NCI-H2171 (cell line): ENCODE measurements around the gene COL25A1.

ENCODE experiments used
- DNase-seq: peaks from one replicate; lab custom pipeline; 2025; lab: John Stamatoyannopoulos, UW

COL25A1 gene

GRCh38 chr4:109291707-109292238 is 10.7 kb downstream of the COL25A1 start:
- DNase-seq, result no peak

DNA sequence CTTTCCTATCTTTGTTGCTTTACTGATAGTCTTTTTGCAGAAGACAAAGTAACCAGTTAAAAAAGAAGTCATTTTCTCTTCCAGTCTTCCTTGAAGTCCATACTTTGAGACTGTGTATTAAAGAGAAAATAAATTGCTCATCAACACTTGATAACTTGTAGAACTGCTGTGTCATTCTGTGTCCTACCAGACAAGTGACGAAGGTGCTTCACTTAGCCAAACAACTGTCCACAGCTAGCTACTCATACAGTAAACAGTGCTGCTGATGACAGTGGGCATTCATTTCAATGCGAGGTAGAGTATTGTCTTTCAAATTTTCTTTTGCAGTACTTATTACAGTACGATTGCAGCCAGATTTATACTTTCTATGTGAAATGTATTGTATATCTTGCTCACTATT is 11.5 kb downstream of the COL25A1 start:
- DNase-seq, result no peak

DNA sequence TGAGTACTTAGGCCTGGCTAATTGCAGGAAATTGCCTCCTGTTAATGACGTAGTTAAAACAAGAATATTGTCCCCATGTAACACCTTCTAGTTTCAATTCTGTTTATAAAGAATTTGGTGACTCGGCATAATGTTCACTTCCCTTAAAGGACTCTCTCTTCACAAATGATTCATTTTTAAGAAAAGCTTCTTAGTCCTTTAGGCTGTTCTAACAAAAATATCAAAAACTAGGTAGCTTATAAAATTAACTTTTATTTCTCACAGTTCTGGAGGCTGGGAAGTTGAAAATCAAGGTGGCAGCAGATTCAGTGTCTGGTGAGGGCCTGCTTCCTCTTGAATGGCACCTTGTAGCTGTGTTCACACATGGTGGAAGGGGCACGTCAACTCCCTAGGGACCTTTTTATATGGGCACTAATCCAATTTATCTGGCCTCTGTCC is 23.8 kb downstream of the COL25A1 start:
- no peak for DNase-seq

DNA sequence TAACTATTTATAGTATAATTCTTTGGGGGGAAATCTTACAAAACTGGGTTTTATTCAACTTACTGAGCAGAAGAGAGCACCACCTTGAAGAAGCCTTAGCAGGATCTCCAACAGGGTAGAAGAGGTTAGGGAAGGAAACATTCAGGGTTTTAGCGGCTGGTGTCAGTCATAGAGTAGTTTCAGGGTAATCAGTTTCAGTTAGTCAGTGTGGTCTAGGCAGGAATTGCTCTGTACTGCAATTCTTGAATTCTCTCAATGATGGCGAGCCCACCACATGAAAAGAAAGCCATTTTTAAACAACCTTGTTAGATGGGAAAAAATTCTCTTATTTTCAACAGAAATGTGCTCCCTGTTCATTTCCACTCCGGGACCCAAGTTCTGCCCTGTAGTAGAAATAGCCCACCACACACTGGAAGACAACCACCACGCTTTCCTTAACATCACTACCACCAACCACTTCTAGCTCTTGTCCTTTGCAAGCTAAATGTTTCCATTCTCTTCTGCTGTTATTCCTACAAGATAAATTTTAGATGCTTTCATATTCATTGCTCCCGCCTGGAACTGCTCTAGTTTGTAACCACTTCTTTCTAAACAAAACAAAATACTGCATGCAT is 25.9 kb downstream of the COL25A1 start:
- no peak for DNase-seq

DNA sequence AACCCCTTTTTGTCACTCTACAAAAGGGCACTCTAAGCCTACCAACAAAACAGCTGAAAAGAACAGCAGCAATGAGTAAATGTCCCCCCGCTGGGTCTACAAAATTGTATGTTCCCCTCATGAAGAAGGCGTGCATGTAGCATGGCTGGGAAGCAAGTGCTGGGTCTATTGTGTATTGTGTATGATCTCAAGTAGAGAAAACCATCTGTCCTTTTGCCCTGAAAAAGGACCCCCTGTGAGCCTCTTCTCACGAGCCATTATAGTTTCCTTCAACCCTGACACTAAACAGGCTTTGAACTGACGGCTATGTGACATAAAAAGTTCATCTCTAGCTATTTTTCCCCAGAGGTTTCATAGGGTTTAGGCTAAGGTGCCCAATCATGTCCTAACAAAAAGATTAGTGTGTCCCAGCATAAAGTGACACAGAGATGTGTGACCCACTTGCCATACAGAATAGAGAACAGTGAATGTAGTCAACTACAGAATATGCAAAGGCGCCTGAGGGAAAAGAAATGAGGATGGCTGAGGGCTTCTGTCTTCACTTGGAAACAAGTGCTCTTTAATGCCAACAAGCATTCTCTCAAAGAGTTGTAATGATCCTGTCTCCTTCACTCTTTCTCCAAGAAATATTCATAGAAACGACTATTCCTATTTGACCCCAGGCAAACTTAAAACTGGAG is 27.3 kb downstream of the COL25A1 start:
- DNase-seq, result no peak

DNA sequence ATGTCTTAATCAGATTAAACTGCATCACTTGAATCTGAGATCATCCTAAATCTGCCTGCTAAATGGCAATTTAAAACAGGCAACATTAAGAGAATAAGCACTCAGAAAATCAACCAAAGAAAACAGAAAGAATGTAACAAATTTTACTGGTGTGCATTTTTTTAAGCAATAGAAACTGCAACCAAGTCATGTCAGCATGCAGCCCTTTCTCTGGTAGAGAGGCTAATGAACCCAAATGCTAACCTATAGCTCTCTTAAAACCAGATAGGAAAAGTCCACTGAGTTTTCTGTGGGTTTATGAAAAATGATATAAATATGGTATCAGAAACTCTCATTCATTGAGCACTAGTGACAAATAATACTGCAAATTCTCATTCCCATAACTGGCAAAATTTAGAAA is 35.6 kb downstream of the COL25A1 start:
- DNase-seq, result no peak

DNA sequence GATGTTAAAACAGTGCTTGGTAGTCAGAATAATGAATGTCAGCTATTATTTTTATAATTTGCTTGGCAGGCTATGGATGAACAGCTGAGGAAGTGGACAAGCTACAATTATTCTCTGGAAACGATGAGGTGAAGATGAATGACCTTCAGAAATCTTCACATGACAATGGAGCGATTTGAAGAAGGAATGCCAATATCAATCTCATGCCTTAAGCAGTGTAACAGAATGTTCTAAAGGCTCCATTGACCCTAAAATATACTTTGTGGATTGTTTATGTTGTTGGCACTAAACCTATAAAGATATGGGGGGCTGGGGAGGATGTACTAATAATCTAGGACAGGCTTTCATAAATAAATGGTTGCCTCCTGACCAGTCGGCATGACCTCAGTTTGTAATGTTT is 36.2 kb downstream of the COL25A1 start:
- DNase-seq, result no peak

GRCh38 chr4:109263721-109264120 is 38.7 kb downstream of the COL25A1 start:
- no peak for DNase-seq

GRCh38 chr4:109256818-109257217 is 45.6 kb downstream of the COL25A1 start:
- DNase-seq, result no peak

DNA sequence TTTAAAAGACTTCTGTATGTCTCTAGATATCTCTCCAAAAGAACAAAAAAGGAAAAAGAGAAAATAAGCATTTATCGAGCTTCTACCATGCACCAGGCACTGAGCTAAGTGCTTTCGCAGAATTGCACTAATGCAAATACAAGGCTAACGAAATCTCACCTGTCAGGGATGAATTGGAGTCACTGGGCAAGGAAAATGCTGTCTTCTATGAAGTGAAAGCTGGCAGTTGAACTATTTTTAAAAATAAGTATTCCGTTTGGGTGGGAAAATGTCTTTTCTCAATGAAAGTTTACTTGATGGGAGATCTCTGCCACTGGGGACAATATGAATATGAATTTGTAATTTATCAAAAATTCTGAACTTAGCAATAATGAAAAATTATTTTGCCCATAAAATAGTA is 47.6 kb downstream of the COL25A1 start:
- DNase-seq, result no peak

- DNase-seq, result no peak
Measured at GRCh38 chr4:109251396-109251795, 51.1 kb downstream of the COL25A1 start.

DNA sequence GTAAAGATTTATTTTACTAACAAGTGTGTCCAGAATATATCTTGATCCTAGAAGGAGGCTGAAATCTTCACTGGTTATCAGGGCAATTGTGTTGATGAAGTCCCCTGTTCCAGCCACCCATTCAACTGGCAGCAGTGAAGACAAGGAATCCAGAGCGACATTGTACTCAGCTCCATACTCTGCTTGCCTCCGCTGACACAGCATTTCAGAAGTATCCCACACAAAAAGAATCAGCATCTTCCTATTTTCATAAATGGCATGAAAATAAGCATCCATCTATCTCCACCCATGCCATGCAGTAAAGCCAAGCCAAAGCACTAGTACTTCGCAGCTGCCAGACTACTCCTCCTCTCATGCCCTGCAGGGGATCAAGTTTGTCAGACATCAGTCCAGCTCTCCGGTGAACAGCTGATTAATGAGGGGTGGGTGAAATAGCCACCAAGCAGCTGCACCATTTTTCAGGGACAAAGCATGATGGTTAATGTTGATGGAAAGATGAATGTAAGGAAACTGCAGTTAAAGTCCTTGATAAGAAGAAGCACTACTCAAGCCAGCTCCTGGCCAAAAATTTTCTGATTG is 54.0 kb downstream of the COL25A1 start:
- DNase-seq, result no peak

DNA sequence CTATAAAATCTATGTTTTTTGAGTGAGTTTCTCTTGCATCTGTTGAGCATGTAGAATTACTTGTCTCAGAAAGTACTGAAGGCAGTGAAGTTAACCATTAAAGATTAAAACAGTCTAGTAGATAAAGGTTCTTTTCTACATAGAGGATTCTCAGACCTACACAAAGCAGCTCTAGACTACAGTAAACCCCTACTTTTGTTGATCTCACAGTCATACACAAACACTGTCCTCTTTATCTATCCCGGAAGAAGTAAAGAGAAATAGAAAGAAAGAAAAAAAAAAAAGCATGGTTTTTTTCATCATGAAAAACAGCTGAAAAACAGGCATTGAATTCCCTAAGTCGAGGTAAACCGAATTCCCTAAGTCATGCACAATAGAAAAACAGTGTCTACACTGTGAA is 58.6 kb downstream of the COL25A1 start:
- no peak for DNase-seq

- no peak for DNase-seq
Measured at GRCh38 chr4:109238746-109239145, 63.7 kb downstream of the COL25A1 start.

GRCh38 chr4:109235683-109236082 is 66.8 kb downstream of the COL25A1 start:
- no peak for DNase-seq

DNA sequence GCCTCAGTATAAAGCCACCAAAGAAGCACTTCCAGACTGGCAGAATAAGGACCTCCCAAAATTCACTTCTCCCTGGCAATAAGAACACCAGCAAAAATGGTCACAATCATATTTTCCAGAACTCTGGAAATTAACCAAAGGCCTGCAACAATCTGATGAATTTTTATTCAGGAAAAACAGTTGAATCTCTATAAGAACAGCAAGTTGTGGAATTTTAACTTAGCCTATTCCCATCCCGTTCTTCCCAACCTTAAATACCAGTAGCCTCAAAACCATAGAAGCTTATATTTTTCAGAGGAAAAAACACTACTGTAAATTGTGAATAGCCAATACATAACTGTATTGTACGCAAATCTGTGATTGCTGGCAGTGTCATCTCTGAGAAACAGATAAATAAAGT is 67.9 kb downstream of the COL25A1 start:
- no peak for DNase-seq

DNA sequence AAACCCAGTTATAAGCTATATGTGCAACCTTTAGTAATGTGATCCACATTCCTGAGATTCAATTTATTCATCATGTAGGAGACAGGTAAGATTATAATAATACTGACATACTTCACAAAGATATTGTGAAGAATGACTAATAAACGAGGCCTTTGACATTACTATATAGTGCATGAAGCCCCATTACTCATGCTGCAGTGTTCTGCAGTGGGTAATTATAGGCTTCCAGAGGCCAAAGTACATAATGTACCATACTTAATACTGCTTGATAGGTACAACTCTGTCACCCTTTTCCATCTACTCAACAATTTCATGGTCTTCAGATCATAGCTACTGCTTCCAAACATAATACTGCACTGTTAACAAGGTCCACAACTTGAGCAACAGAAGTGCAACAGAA is 68.9 kb downstream of the COL25A1 start:
- no peak for DNase-seq

DNA sequence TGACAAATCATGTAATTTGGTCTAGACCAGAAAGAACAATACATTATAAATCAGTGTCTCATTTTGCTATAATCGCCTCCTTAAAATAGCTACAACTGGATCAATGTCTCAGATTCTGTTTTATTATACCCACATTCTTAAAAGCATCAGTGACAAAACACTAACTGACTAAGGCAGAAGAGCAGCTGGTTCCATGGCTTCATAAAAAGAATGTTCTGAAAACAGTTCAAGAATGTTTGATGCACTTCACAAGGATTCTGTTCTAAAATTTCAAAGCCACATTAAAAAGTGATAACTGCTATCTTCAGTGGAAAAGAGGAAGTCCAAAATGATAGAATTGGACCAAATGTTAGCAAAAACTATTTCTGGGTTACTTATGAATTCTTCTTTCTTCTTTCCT is 69.8 kb downstream of the COL25A1 start:
- no peak for DNase-seq

GRCh38 chr4:109231331-109231730 is 71.1 kb downstream of the COL25A1 start:
- DNase-seq, result no peak

- DNase-seq, result no peak
Measured at GRCh38 chr4:109229028-109229427, 73.4 kb downstream of the COL25A1 start.

- no peak for DNase-seq
Measured at GRCh38 chr4:109218288-109218687, 84.2 kb downstream of the COL25A1 start.

GRCh38 chr4:109216085-109216696 is 86.3 kb downstream of the COL25A1 start:
- DNase-seq, result no peak

GRCh38 chr4:109215506-109215905 is 87.0 kb downstream of the COL25A1 start:
- no peak for DNase-seq
